Panc1 (cell line): ENCODE measurements around the gene SLC35E2B. TPM values are rescaled to one million over a fixed set of nuclear protein-coding genes. Genes with fewer than 3 reads are reported as not detected.

ENCODE experiments used
- ATAC-seq: fragments of 200-7000 bp; cut with Tn5 transposase; 2 replicates; pipeline ENCODE4 v1.9.1; 2020; ENCODE audit warnings: mild to moderate bottlenecking, moderate library complexity
- BruUV-seq: library from RNA; stranded (reverse); fragments of 400-500 nt; replicated peaks from 2 replicates; lab custom pipeline; 2021; lab: Mats Ljungman, UMichigan
- CTCF ChIA-PET: fragments of 300-600 bp; sonication (Branson Sonifier 250); formaldehyde crosslinking; loops from one replicate; lab custom pipeline; 2022; ENCODE audit warnings: antibody characterized with exemption; lab: Charles Lee
- POLR2A ChIA-PET: fragments of 300-600 bp; sonication (Branson Sonifier 250); formaldehyde crosslinking; loops from one replicate; lab custom pipeline; 2022; ENCODE audit warnings: antibody characterized with exemption; lab: Charles Lee
- DNase-seq: peaks from one replicate; pipeline ENCODE4 v3.0.0-alpha.2; 2010; ENCODE audit warnings: low read depth, low spot score
- H3K27ac ChIP-seq: 2 replicates; pipeline ENCODE4 v1.5.1; 2011; ENCODE audit warnings: mild to moderate bottlenecking, low read length, inconsistent platforms
- H3K27me3 ChIP-seq: fragments of 200-500 bp; sonication (Bioruptor generic); 2 replicates; pipeline ENCODE4 v1.6.0; 2014; ENCODE audit warnings: low read length, inconsistent platforms; ENCODE audit not compliant: control insufficient read depth, insufficient read depth
- H3K36me3 ChIP-seq: fragments of 200-500 bp; sonication (Bioruptor generic); 2 replicates; pipeline ENCODE4 v1.5.1; 2014; ENCODE audit warnings: inconsistent platforms, mild to moderate bottlenecking, low read length, moderate library complexity; ENCODE audit not compliant: control insufficient read depth, insufficient read depth
- H3K4me1 ChIP-seq: 2 replicates; pipeline ENCODE4 v1.5.1; 2011; ENCODE audit warnings: inconsistent platforms, mild to moderate bottlenecking, low read length, moderate library complexity; ENCODE audit not compliant: control insufficient read depth, insufficient read depth
- H3K4me3 ChIP-seq, 2 experiments: 2 replicates each; pipeline ENCODE4 v1.5.1; 2011 to 2012; ENCODE audit warnings: low read depth in 2 of 2, low read length in 2 of 2, mild to moderate bottlenecking in 2 of 2, inconsistent platforms in 1 of 2, moderate library complexity in 1 of 2
- H3K9me3 ChIP-seq: fragments of 200-500 bp; sonication (Bioruptor generic); 2 replicates; pipeline ENCODE4 v1.5.1; 2014; ENCODE audit warnings: low read depth, mild to moderate bottlenecking, inconsistent platforms, low read length, moderate library complexity; ENCODE audit not compliant: control insufficient read depth, insufficient read depth
- POLR2AphosphoS5 ChIP-seq: IDR thresholded peaks from 2 replicates; pipeline ENCODE4 v1.6.1; 2012; ENCODE audit warnings: mild to moderate bottlenecking, low read depth, low read length, moderate library complexity
- SIN3A ChIP-seq: IDR thresholded peaks from 2 replicates; pipeline ENCODE4 v1.6.1; 2012; ENCODE audit warnings: low read depth, mild to moderate bottlenecking, low read length, moderate library complexity, borderline replicate concordance; ENCODE audit not compliant: insufficient read depth
- TCF7L2 ChIP-seq: IDR thresholded peaks from 2 replicates; pipeline ENCODE4 v1.6.1; 2011; ENCODE audit warnings: mild to moderate bottlenecking, low read depth, low read length, inconsistent platforms
- in situ Hi-C: cut with HindIII; loops from 2 replicates; pipeline ENCODE4 v1.10.0; 2016; ENCODE audit warnings: low sequenced_read_pairs, low pct_unique_long_range_greater_than_20kb
- intact Hi-C: fragments of 100-400 bp; cut with micrococcal nuclease; formaldehyde crosslinking; loops from one replicate; pipeline ENCODE4 v1.10.0; 2022; ENCODE audit not compliant: unreplicated experiment
- total RNA-seq: library from RNA; stranded (reverse); gene quantifications from one replicate; pipeline ENCODE4 v1.2.1, GENCODE V29; 2021; ENCODE audit not compliant: unreplicated experiment
- TF ChIP-seq, protein P1 (sequence below): fragments of 450-650 bp; IDR thresholded peaks from 2 replicates; pipeline ENCODE4 v1.5.1; 2017; ENCODE audit warnings: mild to moderate bottlenecking
- TF ChIP-seq, protein P2 (sequence below), 2 experiments: IDR thresholded peaks; 2 replicates each; pipeline ENCODE4 v1.6.1; 2011 to 2012; ENCODE audit warnings: low read depth in 2 of 2, control low read depth in 1 of 2, low read length in 1 of 2, mild to moderate bottlenecking in 1 of 2, moderate library complexity in 1 of 2; ENCODE audit not compliant: insufficient read depth in 1 of 2

The SLC35E2B gene
- total RNA-seq, 1 experiment from 2014 or later, result 75.7 TPM

DNA sequence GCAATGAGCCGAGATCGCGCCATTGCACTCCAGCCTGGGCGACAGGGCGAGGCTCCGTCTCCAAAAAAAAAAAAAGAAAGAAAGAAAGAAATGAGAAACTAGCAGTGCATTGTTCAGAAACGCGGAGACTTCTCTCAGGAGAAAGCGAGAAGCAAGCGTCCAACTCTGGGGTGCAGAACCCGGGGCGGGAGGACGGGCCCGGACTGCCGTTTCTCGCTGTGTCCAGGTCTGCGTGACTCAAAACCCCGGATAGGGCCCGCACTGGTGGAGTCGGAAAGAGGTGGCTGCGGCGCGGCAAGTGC lies 77.7 kb downstream of the SLC35E2B start:
- in situ Hi-C loops, result no loop called here
- DNase-seq, result no peak
- Histone ChIP-seq H3K4me1 (peaks cover 20% of the 10 kb centered on the region), H3K36me3 (no peaks in the 10 kb centered on the region), H3K4me3 (peak overlapping the region; percentile 73 to 87), H3K27me3 (no peaks in the 10 kb centered on the region), H3K27ac (no peak overlapping the region; the same call in 1 of the 2 replicates), H3K9me3 (no peaks in the 10 kb centered on the region)
- CTCF ChIA-PET, result no interaction called here
- BruUV-seq, result no TSS peak
- POLR2A ChIA-PET, result no interaction called here
- ATAC-seq, result no peak
- intact Hi-C loops, result no loop called here
- no peak for TF ChIP-seq SIN3A
- TF ChIP-seq, protein P1, sequence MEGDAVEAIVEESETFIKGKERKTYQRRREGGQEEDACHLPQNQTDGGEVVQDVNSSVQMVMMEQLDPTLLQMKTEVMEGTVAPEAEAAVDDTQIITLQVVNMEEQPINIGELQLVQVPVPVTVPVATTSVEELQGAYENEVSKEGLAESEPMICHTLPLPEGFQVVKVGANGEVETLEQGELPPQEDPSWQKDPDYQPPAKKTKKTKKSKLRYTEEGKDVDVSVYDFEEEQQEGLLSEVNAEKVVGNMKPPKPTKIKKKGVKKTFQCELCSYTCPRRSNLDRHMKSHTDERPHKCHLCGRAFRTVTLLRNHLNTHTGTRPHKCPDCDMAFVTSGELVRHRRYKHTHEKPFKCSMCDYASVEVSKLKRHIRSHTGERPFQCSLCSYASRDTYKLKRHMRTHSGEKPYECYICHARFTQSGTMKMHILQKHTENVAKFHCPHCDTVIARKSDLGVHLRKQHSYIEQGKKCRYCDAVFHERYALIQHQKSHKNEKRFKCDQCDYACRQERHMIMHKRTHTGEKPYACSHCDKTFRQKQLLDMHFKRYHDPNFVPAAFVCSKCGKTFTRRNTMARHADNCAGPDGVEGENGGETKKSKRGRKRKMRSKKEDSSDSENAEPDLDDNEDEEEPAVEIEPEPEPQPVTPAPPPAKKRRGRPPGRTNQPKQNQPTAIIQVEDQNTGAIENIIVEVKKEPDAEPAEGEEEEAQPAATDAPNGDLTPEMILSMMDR, result no peak
- TF ChIP-seq POLR2AphosphoS5, result no peak
- TF ChIP-seq, protein P2, sequence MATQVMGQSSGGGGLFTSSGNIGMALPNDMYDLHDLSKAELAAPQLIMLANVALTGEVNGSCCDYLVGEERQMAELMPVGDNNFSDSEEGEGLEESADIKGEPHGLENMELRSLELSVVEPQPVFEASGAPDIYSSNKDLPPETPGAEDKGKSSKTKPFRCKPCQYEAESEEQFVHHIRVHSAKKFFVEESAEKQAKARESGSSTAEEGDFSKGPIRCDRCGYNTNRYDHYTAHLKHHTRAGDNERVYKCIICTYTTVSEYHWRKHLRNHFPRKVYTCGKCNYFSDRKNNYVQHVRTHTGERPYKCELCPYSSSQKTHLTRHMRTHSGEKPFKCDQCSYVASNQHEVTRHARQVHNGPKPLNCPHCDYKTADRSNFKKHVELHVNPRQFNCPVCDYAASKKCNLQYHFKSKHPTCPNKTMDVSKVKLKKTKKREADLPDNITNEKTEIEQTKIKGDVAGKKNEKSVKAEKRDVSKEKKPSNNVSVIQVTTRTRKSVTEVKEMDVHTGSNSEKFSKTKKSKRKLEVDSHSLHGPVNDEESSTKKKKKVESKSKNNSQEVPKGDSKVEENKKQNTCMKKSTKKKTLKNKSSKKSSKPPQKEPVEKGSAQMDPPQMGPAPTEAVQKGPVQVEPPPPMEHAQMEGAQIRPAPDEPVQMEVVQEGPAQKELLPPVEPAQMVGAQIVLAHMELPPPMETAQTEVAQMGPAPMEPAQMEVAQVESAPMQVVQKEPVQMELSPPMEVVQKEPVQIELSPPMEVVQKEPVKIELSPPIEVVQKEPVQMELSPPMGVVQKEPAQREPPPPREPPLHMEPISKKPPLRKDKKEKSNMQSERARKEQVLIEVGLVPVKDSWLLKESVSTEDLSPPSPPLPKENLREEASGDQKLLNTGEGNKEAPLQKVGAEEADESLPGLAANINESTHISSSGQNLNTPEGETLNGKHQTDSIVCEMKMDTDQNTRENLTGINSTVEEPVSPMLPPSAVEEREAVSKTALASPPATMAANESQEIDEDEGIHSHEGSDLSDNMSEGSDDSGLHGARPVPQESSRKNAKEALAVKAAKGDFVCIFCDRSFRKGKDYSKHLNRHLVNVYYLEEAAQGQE (IDR thresholded peaks at IDR 0.05; ENCODE audit: insufficient read depth in 1 of 2, low read depth in 2 of 2, low read length in 1 of 2), result no peak
- no peak for TF ChIP-seq TCF7L2

DNA sequence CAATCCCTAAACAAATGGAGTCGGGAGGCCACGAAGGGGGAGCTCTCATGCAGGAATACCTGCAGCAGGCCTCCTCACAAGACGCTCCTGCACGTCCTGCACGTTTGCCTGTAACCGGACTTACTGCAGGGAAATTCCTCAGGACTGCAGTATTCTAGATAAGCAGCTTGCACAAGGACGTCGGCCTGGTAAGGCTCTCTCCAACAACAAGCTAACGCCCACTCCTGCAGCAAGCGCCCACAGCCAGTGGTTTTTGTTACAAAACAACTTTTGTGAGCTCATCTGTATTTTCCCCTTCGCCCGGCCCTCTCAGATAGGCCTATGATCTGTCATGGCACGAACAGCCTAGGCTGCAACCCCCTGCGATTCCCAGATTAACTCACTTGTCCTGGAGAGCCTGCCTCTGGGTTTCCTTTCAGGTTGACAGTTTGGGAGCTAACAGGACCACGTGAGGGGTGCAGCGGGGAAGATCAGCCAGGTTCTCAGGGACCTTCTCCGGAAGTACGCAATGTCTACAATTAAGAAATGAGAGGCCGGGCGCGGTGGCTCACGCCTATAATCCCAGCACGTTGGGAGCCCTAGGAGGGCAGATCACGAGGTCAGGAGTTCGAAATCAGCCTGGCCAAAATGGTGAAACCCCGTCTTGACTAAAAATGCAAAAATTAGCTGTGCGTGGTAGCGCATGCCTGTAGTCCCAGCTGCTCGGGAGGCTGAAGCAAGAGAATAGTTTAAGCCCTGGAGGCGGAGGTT lies 78.2 kb downstream of the SLC35E2B start:
- no peak for DNase-seq
- BruUV-seq, result TSS peak; percentile 91

More for the DNA sequence above, 78.2 kb downstream of the SLC35E2B start:
- no peak overlapping the region; the same call in 1 of the 2 replicates for H3K27ac ChIP-seq
- POLR2A ChIA-PET, result no interaction called here
- peaks cover 20% of the 10 kb centered on the region for H3K4me1 ChIP-seq
- peak overlapping the region; percentile 73 to 87 for H3K4me3 ChIP-seq
- H3K9me3 ChIP-seq, result no peaks in the 10 kb centered on the region
- no peaks in the 10 kb centered on the region for H3K36me3 ChIP-seq
- in situ Hi-C loops (no loop called here), intact Hi-C loops (no loop called here)
- ATAC-seq, result no peak
- CTCF ChIA-PET, result no interaction called here
- TF ChIP-seq, protein P1, result no peak
- no peak for TF ChIP-seq POLR2AphosphoS5
- no peak for TF ChIP-seq SIN3A
- TF ChIP-seq, protein P2 (IDR thresholded peaks at IDR 0.05; ENCODE audit: insufficient read depth in 1 of 2, low read depth in 2 of 2, low read length in 1 of 2), result no peak
- no peak for TF ChIP-seq TCF7L2
- no peaks in the 10 kb centered on the region for H3K27me3 ChIP-seq
